HepG2 (cell line): ENCODE data around the gene KLK10. TPM values are rescaled to one million over a fixed set of nuclear protein-coding genes. Genes with fewer than 3 reads are reported as not detected.

Experiments used
- ATAC-seq: fragments of 200-7000 bp; cut with Tn5 transposase; 3 replicates; pipeline ENCODE4 v1.9.1; 2020; ENCODE audit warnings: mild to moderate bottlenecking, moderate library complexity
- BruUV-seq: library from RNA; stranded (reverse); fragments of 400-500 nt; replicated peaks from 2 replicates; lab custom pipeline; 2021; lab: Mats Ljungman, UMichigan
- CTCF ChIA-PET: fragments of 300-600 bp; formaldehyde crosslinking; extraction: SDS; loops from one replicate; lab custom pipeline; 2021; ENCODE audit warnings: low total read pairs, inconsistent platforms, low intra/inter-chr PET ratio; lab: Yijun Ruan, JAX
- POLR2A ChIA-PET: fragments of 350-600 bp; sonication (Branson Sonifier 250); formaldehyde crosslinking; loops from one replicate; lab custom pipeline; 2020; ENCODE audit warnings: antibody characterized with exemption, inconsistent platforms; lab: Yijun Ruan, JAX
- DNase-seq: peaks from one replicate; pipeline ENCODE4 v3.0.0-alpha.2; 2015; ENCODE audit warnings: low spot score
- FAIRE-seq: peaks from 3 replicates; lab custom pipeline; 2011; peaks lifted over from hg19 to GRCh38; lab: Jason Lieb, UNC
- H2AFZ ChIP-seq: one replicate; pipeline ENCODE4 v1.6.1; 2011; ENCODE audit warnings: low read length, inconsistent platforms
- H3K27ac ChIP-seq: fragments of 300-600 bp; 3 replicates; pipeline ENCODE4 v1.8.0; 2011; ENCODE audit warnings: mixed run types, mild to moderate bottlenecking, mixed read lengths, low read length, inconsistent platforms; ENCODE audit not compliant: insufficient read depth; ENCODE audit errors: extremely low read length
- H3K27me3 ChIP-seq, 2 experiments: fragments of 200-600 bp in 1 of 2; 2 replicates in 1 of 2; 3 replicates in 1 of 2; pipeline versions ENCODE4 v1.6.0 to v1.8.0; 2011; ENCODE audit warnings: low read length in 2 of 2, mild to moderate bottlenecking in 2 of 2, moderate library complexity in 2 of 2, inconsistent platforms in 1 of 2; ENCODE audit not compliant: insufficient read depth in 2 of 2, control insufficient read depth in 1 of 2
- H3K36me3 ChIP-seq, 2 experiments: fragments of 200-600 bp in 1 of 2; replicated peaks in 1 of 2; 2 replicates in 1 of 2; 3 replicates in 1 of 2; pipeline versions ENCODE4 v1.5.1 to v1.8.0; 2011; ENCODE audit warnings: low read length in 2 of 2, inconsistent platforms in 1 of 2; ENCODE audit not compliant: insufficient read depth in 2 of 2, control insufficient read depth in 1 of 2
- H3K4me1 ChIP-seq: 2 replicates; pipeline ENCODE4 v1.5.1; 2012; ENCODE audit warnings: low read length, inconsistent platforms; ENCODE audit not compliant: insufficient read depth
- H3K4me2 ChIP-seq: 2 replicates; pipeline ENCODE4 v1.6.0; 2011; ENCODE audit warnings: low read depth, low read length, inconsistent platforms
- H3K4me3 ChIP-seq, 3 experiments: fragments of 200-600 bp in 1 of 3; sonication (generic), shearing (Covaris generic) in 1 of 3; replicated peaks in 1 of 3; 2 replicates each; pipeline ENCODE4 v1.5.1; 2011 to 2016; ENCODE audit warnings: low read length in 3 of 3, inconsistent platforms in 2 of 3, low read depth in 2 of 3, mild to moderate bottlenecking in 2 of 3, control low read depth in 1 of 3, mixed read lengths in 1 of 3; ENCODE audit not compliant: insufficient read depth in 1 of 3
- H3K79me2 ChIP-seq: one replicate; pipeline ENCODE4 v1.6.1; 2011; ENCODE audit warnings: low read length, inconsistent platforms; ENCODE audit not compliant: insufficient read depth
- H3K9ac ChIP-seq: 2 replicates; pipeline ENCODE4 v1.6.0; 2011; ENCODE audit warnings: mild to moderate bottlenecking, low read depth, low read length, inconsistent platforms; ENCODE audit not compliant: insufficient read depth
- H3K9me3 ChIP-seq: 2 replicates; pipeline ENCODE4 v1.5.1; 2012; ENCODE audit warnings: mild to moderate bottlenecking, low read length
- H4K20me1 ChIP-seq: 2 replicates; pipeline ENCODE4 v1.6.0; 2011; ENCODE audit warnings: inconsistent platforms, mild to moderate bottlenecking, low read length, moderate library complexity; ENCODE audit not compliant: insufficient read depth
- AGO1 ChIP-seq: fragments of 200-400 bp; formaldehyde crosslinking; IDR thresholded peaks from 2 replicates; pipeline ENCODE4 v1.6.1; 2017; ENCODE audit warnings: mild to moderate bottlenecking, low read depth, low read length, moderate library complexity; ENCODE audit not compliant: poor library complexity, severe bottlenecking
- GLMP ChIP-seq: sonication (generic); formaldehyde crosslinking; IDR thresholded peaks from 2 replicates; pipeline ENCODE4 v1.9.0; 2021; ENCODE audit warnings: missing genetic modification reagents, mild to moderate bottlenecking, borderline replicate concordance
- KLF16 ChIP-seq, 2 experiments: sonication (generic) in 1 of 2; formaldehyde crosslinking in 1 of 2; IDR thresholded peaks; 2 replicates each; pipeline versions ENCODE4 v1.6.1 to v1.8.0; 2016 to 2023; ENCODE audit warnings: missing genetic modification reagents in 2 of 2, missing compliant biosample characterization in 1 of 2
- NBN ChIP-seq: fragments of 450-650 bp; conservative IDR thresholded peaks from 2 replicates; pipeline ENCODE4 v1.6.1; 2017
- NFYC ChIP-seq: IDR thresholded peaks from 2 replicates; pipeline ENCODE4 v1.6.1; 2016; ENCODE audit warnings: missing genetic modification reagents, missing compliant biosample characterization
- PHF8 ChIP-seq: sonication (generic); formaldehyde crosslinking; IDR thresholded peaks from 2 replicates; pipeline ENCODE4 v1.5.0; 2020; ENCODE audit warnings: missing genetic modification reagents
- PTBP1 ChIP-seq: fragments of 200-400 bp; formaldehyde crosslinking; IDR thresholded peaks from 2 replicates; pipeline ENCODE4 v1.6.1; 2018; ENCODE audit warnings: low read length, low read depth; ENCODE audit not compliant: poor library complexity, severe bottlenecking
- SALL2 ChIP-seq: sonication (generic); formaldehyde crosslinking; IDR thresholded peaks from 2 replicates; pipeline ENCODE4 v1.8.1; 2023; ENCODE audit warnings: mild to moderate bottlenecking, missing genetic modification reagents, inconsistent platforms
- SMAD1 ChIP-seq: sonication (generic); formaldehyde crosslinking; IDR thresholded peaks from 2 replicates; pipeline ENCODE4 v1.4.0; 2020; ENCODE audit warnings: missing genetic modification reagents, low read depth, mild to moderate bottlenecking, borderline replicate concordance
- SP2 ChIP-seq: sonication (generic); formaldehyde crosslinking; IDR thresholded peaks from 2 replicates; pipeline ENCODE4 v1.5.1; 2020; ENCODE audit warnings: mild to moderate bottlenecking, missing genetic modification reagents
- TOE1 ChIP-seq: sonication (generic); formaldehyde crosslinking; IDR thresholded peaks from 2 replicates; pipeline ENCODE4 v1.4.0; 2020; ENCODE audit warnings: mild to moderate bottlenecking, missing genetic modification reagents
- ZBTB44 ChIP-seq: sonication (generic); formaldehyde crosslinking; IDR thresholded peaks from 2 replicates; pipeline ENCODE4 v1.4.0; 2020; ENCODE audit warnings: missing genetic modification reagents
- ZFP37 ChIP-seq: sonication (generic); formaldehyde crosslinking; IDR thresholded peaks from 2 replicates; pipeline ENCODE4 v1.4.0; 2020; ENCODE audit warnings: missing genetic modification reagents, borderline replicate concordance
- ZMYM4 ChIP-seq: sonication (generic); formaldehyde crosslinking; IDR thresholded peaks from 2 replicates; pipeline ENCODE4 v1.8.1; 2023; ENCODE audit warnings: mild to moderate bottlenecking, missing genetic modification reagents
- ZNF235 ChIP-seq: sonication (generic); formaldehyde crosslinking; IDR thresholded peaks from 2 replicates; pipeline ENCODE4 v1.8.1; 2023; ENCODE audit warnings: mild to moderate bottlenecking, missing genetic modification reagents, borderline replicate concordance
- WGBS: methylation state at CpG from one replicate; pipeline ENCODE4 v1.1.6; 2017; ENCODE audit warnings: low lambda C conversion rate; 5-methylcytosine and 5-hydroxymethylcytosine counted together
- in situ Hi-C: cut with HindIII; loops from 2 replicates; pipeline ENCODE4 v1.10.0; 2017; ENCODE audit warnings: low pct_unique_long_range_greater_than_20kb; ENCODE audit not compliant: extremely low pct_ligation_motif_present
- intact Hi-C: fragments of 100-400 bp; cut with micrococcal nuclease; formaldehyde crosslinking; loops from one replicate; pipeline ENCODE4 v1.10.0; 2022; ENCODE audit not compliant: unreplicated experiment
- polyA plus RNA-seq, 8 experiments: library from polyadenylated mRNA; depleted of rRNA in 3 of 8; stranded (reverse) in 7 of 8; unstranded in 1 of 8; fragments of >200 nt; fragmentation: Illumina TruSeq in 4 of 8; extraction: Trizol in 4 of 8; gene quantifications; 2 replicates each; pipeline versions ENCODE4 v1.2.1 to v1.2.3, GENCODE V29; 2011 to 2016; ENCODE audit warnings: low read depth in 4 of 8, missing spikeins in 1 of 8, mixed read lengths in 1 of 8; ENCODE audit not compliant: insufficient read depth in 1 of 8
- total RNA-seq, 5 experiments: library from RNA; depleted of rRNA; stranded (reverse); fragments of >200 nt; fragmentation: Illumina TruSeq; extraction: Trizol; gene quantifications; 2 replicates each; pipeline ENCODE4 v1.2.3, GENCODE V29; 2016; ENCODE audit warnings: low read depth in 1 of 5

The KLK10 gene
- total and polyA plus RNA-seq, 2 of the 13 experiments (the other 11 are each of a cell fraction or from before 2014, with no cell fraction given) = not detected

- intact Hi-C loops (no loop called here), in situ Hi-C loops (no loop called here)
- no peak overlapping the region for H3K27ac ChIP-seq
- H3K9me3 ChIP-seq = no peaks in the 10 kb centered on the region
- no peak for ATAC-seq
- CTCF ChIA-PET = no interaction called here
- no peak for FAIRE-seq
- peaks cover 4 to 27% of the 10 kb centered on the region in 2 experiments; a peak in 4 of 5 replicates for H3K27me3 ChIP-seq
- no peak for DNase-seq
- H2AFZ ChIP-seq = no peak overlapping the region
- TF ChIP-seq SMAD1 (CRISPR knock-in tag) (no peak), TOE1 (CRISPR knock-in tag) (no peak), NFYC (no peak), ZMYM4 (CRISPR knock-in tag) (no peak), ZNF235 (no peak), ZFP37 (CRISPR knock-in tag) (no peak)
- TF ChIP-seq, all 625 proteins: peak for 0
- Histone ChIP-seq H4K20me1 (no peaks in the 10 kb centered on the region), H3K4me2 (no peak overlapping the region), H3K9ac (no peak overlapping the region), H3K4me1 (no peaks in the 10 kb centered on the region), H3K36me3 (no peaks in the 10 kb centered on the region), H3K79me2 (no peaks in the 10 kb centered on the region), H3K4me3 (no peak overlapping the region)
- POLR2A ChIA-PET = no interaction called here
- no TSS peak for BruUV-seq
- WGBS = 78% methylated on average over 16 of the region's 28 CpGs
These were observed 12.3 kb upstream of the KLK10 start for GRCh38 chr19:51031880-51032225.

- peaks cover 4 to 32% of the 10 kb centered on the region in 2 experiments; a peak in 4 of 5 replicates for H3K27me3 ChIP-seq
- no peaks in the 10 kb centered on the region for H3K79me2 ChIP-seq
- no peak for FAIRE-seq
- no peak overlapping the region for H2AFZ ChIP-seq
- BruUV-seq = no TSS peak
- DNase-seq = no peak
- H4K20me1 ChIP-seq = no peaks in the 10 kb centered on the region
- H3K36me3 ChIP-seq = no peaks in the 10 kb centered on the region
- no peaks in the 10 kb centered on the region for H3K4me1 ChIP-seq
- H3K9me3 ChIP-seq = no peaks in the 10 kb centered on the region
- H3K4me3 ChIP-seq = no peak overlapping the region
- POLR2A ChIA-PET = no interaction called here
- ATAC-seq = no peak
- H3K27ac ChIP-seq = no peak overlapping the region
- no peak overlapping the region for H3K9ac ChIP-seq
- 18% methylated on average over 7 of the region's 7 CpGs for WGBS
- CTCF ChIA-PET = no interaction called here
- in situ Hi-C loops = no loop called here
- no peak overlapping the region for H3K4me2 ChIP-seq
- intact Hi-C loops = no loop called here
- TF ChIP-seq SP2 (CRISPR knock-in tag) (no peak), KLF16 (CRISPR knock-in tag; IDR thresholded peaks at IDR 0.05) (no peak), PHF8 (no peak), AGO1 (no peak), PTBP1 (no peak), ZBTB44 (CRISPR knock-in tag) (no peak), NBN (no peak), GLMP (no peak), SALL2 (CRISPR knock-in tag) (no peak)
These were observed 11.8 kb upstream of the KLK10 start for GRCh38 chr19:51031220-51031879.
